GM23248 (cell line): ENCODE results near the gene TLE2. TPM values are rescaled to one million over a fixed set of nuclear protein-coding genes. Genes with fewer than 3 reads are reported as not detected.

Source experiments
- DNase-seq: peaks from one replicate; pipeline ENCODE4 v3.0.0-alpha.2; 2015
- H2AFZ ChIP-seq: fragments of 200-600 bp; sonication (generic); 2 replicates; pipeline ENCODE4 v1.6.1; 2016; ENCODE audit warnings: antibody characterized with exemption
- H3F3A ChIP-seq: fragments of 200-600 bp; sonication (generic); 2 replicates; pipeline ENCODE4 v1.6.1; 2016; ENCODE audit warnings: mild to moderate bottlenecking, antibody characterized with exemption, mixed run types; ENCODE audit not compliant: insufficient read depth
- H3K27ac ChIP-seq: fragments of 200-600 bp; sonication (generic); 2 replicates; pipeline ENCODE4 v1.5.1; 2016; ENCODE audit warnings: mild to moderate bottlenecking
- H3K27me3 ChIP-seq: fragments of 200-600 bp; sonication (generic); replicated peaks from 2 replicates; pipeline ENCODE4 v1.6.1; 2016; ENCODE audit warnings: mild to moderate bottlenecking; ENCODE audit not compliant: insufficient read depth
- H3K36me3 ChIP-seq: fragments of 200-600 bp; sonication (generic); 2 replicates; pipeline ENCODE4 v1.6.1; 2016; ENCODE audit warnings: low read depth, mild to moderate bottlenecking
- H3K4me1 ChIP-seq: fragments of 200-600 bp; sonication (generic); 2 replicates; pipeline ENCODE4 v1.6.1; 2016; ENCODE audit warnings: mild to moderate bottlenecking; ENCODE audit not compliant: insufficient read depth
- H3K4me2 ChIP-seq: fragments of 200-600 bp; sonication (generic); one replicate; pipeline ENCODE4 v1.6.1; 2016; ENCODE audit warnings: mild to moderate bottlenecking; ENCODE audit not compliant: unreplicated experiment
- H3K4me3 ChIP-seq: fragments of 200-600 bp; sonication (generic); 2 replicates; pipeline ENCODE4 v1.5.1; 2016; ENCODE audit warnings: mild to moderate bottlenecking
- H3K79me2 ChIP-seq: fragments of 200-600 bp; sonication (generic); 2 replicates; pipeline ENCODE4 v1.6.1; 2016; ENCODE audit warnings: mild to moderate bottlenecking; ENCODE audit not compliant: insufficient read depth
- H3K9ac ChIP-seq: fragments of 200-600 bp; sonication (generic); 2 replicates; pipeline ENCODE4 v1.6.1; 2016; ENCODE audit warnings: mild to moderate bottlenecking
- H3K9me2 ChIP-seq: fragments of 200-600 bp; sonication (generic); 2 replicates; pipeline ENCODE4 v1.6.1; 2016; ENCODE audit warnings: mixed run types, mild to moderate bottlenecking, moderate library complexity; ENCODE audit not compliant: insufficient read depth
- H3K9me3 ChIP-seq: fragments of 200-600 bp; sonication (generic); one replicate; pipeline ENCODE4 v1.6.1; 2017; ENCODE audit warnings: low read depth
- H4K20me1 ChIP-seq: fragments of 200-600 bp; sonication (generic); 2 replicates; pipeline ENCODE4 v1.6.0; 2016; ENCODE audit not compliant: insufficient read depth
- EZH2 ChIP-seq: fragments of 200-600 bp; sonication (generic); IDR thresholded peaks from 2 replicates; pipeline ENCODE4 v1.6.1; 2018; ENCODE audit warnings: antibody characterized with exemption, mild to moderate bottlenecking; ENCODE audit not compliant: insufficient read depth, poor library complexity, severe bottlenecking
- EZH2phosphoT487 ChIP-seq: fragments of 200-600 bp; sonication (generic); IDR thresholded peaks from 2 replicates; pipeline ENCODE4 v1.6.1; 2018; ENCODE audit warnings: antibody characterized with exemption, moderate library complexity, mild to moderate bottlenecking, low read depth; ENCODE audit not compliant: insufficient read depth
- WGBS, 2 experiments: methylation state at CpG; one replicate each; pipeline ENCODE4 v1.1.6; 2015 to 2017; ENCODE audit warnings: low lambda C conversion rate in 2 of 2, low coverage in 1 of 2; ENCODE audit errors: missing lambda C conversion rate in 2 of 2; 5-methylcytosine and 5-hydroxymethylcytosine counted together
- in situ Hi-C: fragments of 300-500 bp; cut with MboI; formaldehyde crosslinking; loops from 2 replicates; pipeline ENCODE4 v1.15.0; 2020
- polyA plus RNA-seq: library from polyadenylated mRNA; unstranded; fragments of >200 nt; fragmentation: Nextera tagmentation; extraction: Ambion mirVana; gene quantifications from 2 replicates; pipeline ENCODE4 v1.2.1, GENCODE V29; 2016
- total RNA-seq: library from RNA; depleted of rRNA; stranded (reverse); fragments of >200 nt; shearing (Covaris generic); gene quantifications from 2 replicates; pipeline ENCODE4 v1.2.3, GENCODE V29; 2014

The TLE2 gene
- total and polyA plus RNA-seq, 2 experiments from 2014 or later = 3.6 to 10.1 TPM

- H3K4me3 ChIP-seq = peak overlapping the region; percentile 80
- H3F3A ChIP-seq = no peaks in the 10 kb centered on the region; the same call in 1 of the 2 replicates
- no peaks in the 10 kb centered on the region for H3K79me2 ChIP-seq
- no peak overlapping the region for H3K27ac ChIP-seq
- in situ Hi-C loops = no loop called here
- WGBS, 2 experiments = 1 to 5% methylated on average over 15 of the region's 15 CpGs
- H3K9ac ChIP-seq = peak overlapping the region; percentile 56
- no peaks in the 10 kb centered on the region for H4K20me1 ChIP-seq
- peak; percentile 17 for DNase-seq
- H3K36me3 ChIP-seq = no peaks in the 10 kb centered on the region
- H3K4me1 ChIP-seq = peaks cover 4% of the 10 kb centered on the region; the same call in 1 of the 2 replicates
- TF ChIP-seq EZH2 = no peak
- no peak for TF ChIP-seq EZH2phosphoT487
- no peaks in the 10 kb centered on the region for H3K9me3 ChIP-seq
- H3K4me2 ChIP-seq = peak overlapping the region; percentile 98
- H3K27me3 ChIP-seq = no peaks in the 10 kb centered on the region
- H2AFZ ChIP-seq = peak overlapping the region; percentile 93
- H3K9me2 ChIP-seq = no peaks in the 10 kb centered on the region
Measured at GRCh38 chr19:2976609-2977000, 52.5 kb downstream of the TLE2 start.

- no peak overlapping the region for H2AFZ ChIP-seq
- WGBS, 2 experiments = 31 to 32% methylated on average over 13 to 14 of the region's 14 CpGs
- no peaks in the 10 kb centered on the region; the same call in 1 of the 2 replicates for H3F3A ChIP-seq
- TF ChIP-seq EZH2 = no peak
- TF ChIP-seq EZH2phosphoT487 = no peak
- H3K9me3 ChIP-seq = no peaks in the 10 kb centered on the region
- no peaks in the 10 kb centered on the region for H3K27me3 ChIP-seq
- H3K4me3 ChIP-seq = no peak overlapping the region
- no peaks in the 10 kb centered on the region for H3K9me2 ChIP-seq
- H3K9ac ChIP-seq = no peak overlapping the region
- H3K79me2 ChIP-seq = no peaks in the 10 kb centered on the region
- peaks cover 4% of the 10 kb centered on the region; the same call in 1 of the 2 replicates for H3K4me1 ChIP-seq
- in situ Hi-C loops = no loop called here
- no peaks in the 10 kb centered on the region for H4K20me1 ChIP-seq
- no peaks in the 10 kb centered on the region for H3K36me3 ChIP-seq
- no peak overlapping the region for H3K27ac ChIP-seq
- peak; percentile 21 for DNase-seq
- no peak overlapping the region for H3K4me2 ChIP-seq
Measured at GRCh38 chr19:2974342-2975041, 54.6 kb downstream of the TLE2 start.

GRCh38 chr19:2973229-2973628 lies 55.9 kb downstream of the TLE2 start:
- Histone ChIP-seq H3K9me2 (no peaks in the 10 kb centered on the region), H3F3A (no peaks in the 10 kb centered on the region; the same call in 1 of the 2 replicates), H2AFZ (no peak overlapping the region), H3K4me3 (no peak overlapping the region), H3K36me3 (no peaks in the 10 kb centered on the region), H4K20me1 (no peaks in the 10 kb centered on the region), H3K79me2 (no peaks in the 10 kb centered on the region), H3K27me3 (no peaks in the 10 kb centered on the region), H3K27ac (no peak overlapping the region), H3K4me2 (no peak overlapping the region), H3K9me3 (no peaks in the 10 kb centered on the region), H3K9ac (no peak overlapping the region), H3K4me1 (peaks cover 4% of the 10 kb centered on the region; the same call in 1 of the 2 replicates)
- 60 to 66% methylated on average over 8 of the region's 8 CpGs for WGBS, 2 experiments
- no peak for DNase-seq
- in situ Hi-C loops = no loop called here
- TF ChIP-seq EZH2 = no peak

- H2AFZ ChIP-seq = no peak overlapping the region
- H3K4me1 ChIP-seq = no peaks in the 10 kb centered on the region; the same call in 1 of the 2 replicates
- H3K4me2 ChIP-seq = no peak overlapping the region
- no peak overlapping the region for H3K27ac ChIP-seq
- TF ChIP-seq EZH2phosphoT487 (no peak), EZH2 (no peak)
- 63 to 69% methylated on average over 9 of the region's 9 CpGs for WGBS, 2 experiments
- H3K27me3 ChIP-seq = no peaks in the 10 kb centered on the region
- H4K20me1 ChIP-seq = no peaks in the 10 kb centered on the region
- H3K4me3 ChIP-seq = no peak overlapping the region
- no peaks in the 10 kb centered on the region for H3F3A ChIP-seq
- peak; percentile 50 for DNase-seq
- no peaks in the 10 kb centered on the region for H3K36me3 ChIP-seq
- H3K9me3 ChIP-seq = no peaks in the 10 kb centered on the region
- no peaks in the 10 kb centered on the region for H3K9me2 ChIP-seq
- no peaks in the 10 kb centered on the region for H3K79me2 ChIP-seq
- H3K9ac ChIP-seq = no peak overlapping the region
- in situ Hi-C loops = no loop called here
Measured at GRCh38 chr19:2970201-2970835, 58.8 kb downstream of the TLE2 start.
